AG08396 (cell line): Measurements from ENCODE around the gene LTB4R2.

Source experiments
- DNase-seq: peaks from one replicate; pipeline ENCODE4 v3.0.0; 2012; ENCODE audit warnings: low spot score, mixed read lengths

Gene LTB4R2

DNA sequence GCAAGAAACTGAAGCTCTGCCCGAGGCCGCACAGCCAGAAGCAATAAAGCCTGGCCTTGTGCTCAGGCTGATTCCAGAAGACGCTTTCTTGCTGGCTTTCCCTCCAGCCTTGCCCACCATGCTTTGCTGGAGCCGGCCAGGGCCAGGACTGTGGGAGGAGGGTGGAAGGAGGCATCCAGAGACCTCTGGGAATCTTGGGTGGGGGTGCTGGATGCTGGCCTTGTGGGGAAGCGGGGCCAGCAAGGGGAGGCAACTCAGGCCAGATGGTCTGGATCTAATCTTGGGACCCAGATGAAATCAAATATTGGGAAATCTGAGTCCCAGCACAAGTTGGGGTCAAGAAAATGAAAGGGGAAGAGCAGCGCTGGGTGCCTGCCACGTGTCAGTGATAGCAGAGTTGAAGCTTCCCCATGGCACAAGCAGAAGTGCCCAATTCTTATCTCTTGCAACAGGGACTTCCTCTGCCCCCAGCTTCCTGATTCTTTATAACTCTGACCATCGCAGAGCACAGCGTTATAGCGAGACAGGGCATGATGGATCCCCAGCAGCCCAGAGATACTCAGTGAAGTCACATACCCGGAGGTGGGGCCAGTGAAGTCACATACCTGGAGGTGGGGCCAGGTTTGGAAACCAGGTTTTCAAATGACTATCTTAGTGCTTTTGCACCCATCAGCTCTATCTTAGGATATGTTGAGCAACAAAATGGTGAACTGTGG, 32.2 kb upstream of the LTB4R2 start:
- no peak for DNase-seq

DNA sequence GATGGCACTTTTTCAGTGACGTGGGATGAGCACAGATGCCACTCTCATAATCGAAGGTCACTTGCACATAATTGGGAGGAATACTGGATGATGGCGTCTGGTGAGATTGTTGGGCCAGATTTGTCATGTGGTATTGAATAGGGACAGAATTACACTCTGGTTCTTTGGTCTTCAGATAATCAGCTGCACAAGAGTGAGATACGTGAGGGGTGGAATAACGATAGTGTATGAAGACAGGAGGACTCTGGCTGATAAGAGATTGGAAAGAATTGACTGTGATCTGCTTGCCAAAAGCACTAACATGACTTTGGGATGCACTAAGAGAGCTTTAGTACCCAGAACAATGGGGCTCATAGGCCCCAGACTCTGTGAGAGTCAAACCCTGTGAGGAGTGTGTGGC, 31.5 kb upstream of the LTB4R2 start:
- no peak for DNase-seq

GRCh38 chr14:24279301-24280186, 30.4 kb upstream of the LTB4R2 start:
- DNase-seq = no peak

DNA sequence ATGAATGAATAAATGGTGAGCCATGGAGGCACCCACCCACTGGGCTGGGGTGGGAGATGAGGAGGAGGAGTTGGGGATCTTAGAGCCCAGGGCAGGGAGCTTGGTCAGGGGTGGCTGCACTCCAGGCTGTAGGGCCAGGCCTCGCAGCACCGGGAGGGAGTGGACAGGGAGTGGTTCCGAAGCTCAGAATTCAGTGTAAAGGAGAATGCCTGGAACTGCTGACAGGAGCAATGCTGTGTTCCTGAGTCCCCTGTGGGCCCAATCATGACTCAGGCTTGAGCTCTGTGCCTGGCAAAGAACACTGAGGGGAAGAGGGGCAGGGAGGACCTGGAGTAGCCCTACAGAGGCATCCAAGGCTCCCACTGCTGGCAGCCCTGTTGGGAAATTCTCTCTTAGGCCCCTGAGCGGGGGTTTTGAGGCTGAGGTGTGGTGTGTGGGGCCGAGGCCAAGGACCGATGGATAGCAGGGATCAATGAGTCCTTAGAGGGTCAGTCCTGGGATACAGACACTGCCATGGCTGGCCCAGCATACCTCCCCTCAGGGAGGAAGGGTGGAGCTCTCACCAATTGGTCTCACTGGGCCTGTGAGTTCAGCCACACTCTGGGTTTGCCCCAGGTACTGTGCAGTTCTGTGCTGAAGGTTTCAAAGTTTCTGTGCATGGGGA, 29.0 kb upstream of the LTB4R2 start:
- DNase-seq = no peak

GRCh38 chr14:24281636-24282035, 28.3 kb upstream of the LTB4R2 start:
- no peak for DNase-seq

GRCh38 chr14:24282736-24283135, 27.2 kb upstream of the LTB4R2 start:
- DNase-seq = no peak

DNA sequence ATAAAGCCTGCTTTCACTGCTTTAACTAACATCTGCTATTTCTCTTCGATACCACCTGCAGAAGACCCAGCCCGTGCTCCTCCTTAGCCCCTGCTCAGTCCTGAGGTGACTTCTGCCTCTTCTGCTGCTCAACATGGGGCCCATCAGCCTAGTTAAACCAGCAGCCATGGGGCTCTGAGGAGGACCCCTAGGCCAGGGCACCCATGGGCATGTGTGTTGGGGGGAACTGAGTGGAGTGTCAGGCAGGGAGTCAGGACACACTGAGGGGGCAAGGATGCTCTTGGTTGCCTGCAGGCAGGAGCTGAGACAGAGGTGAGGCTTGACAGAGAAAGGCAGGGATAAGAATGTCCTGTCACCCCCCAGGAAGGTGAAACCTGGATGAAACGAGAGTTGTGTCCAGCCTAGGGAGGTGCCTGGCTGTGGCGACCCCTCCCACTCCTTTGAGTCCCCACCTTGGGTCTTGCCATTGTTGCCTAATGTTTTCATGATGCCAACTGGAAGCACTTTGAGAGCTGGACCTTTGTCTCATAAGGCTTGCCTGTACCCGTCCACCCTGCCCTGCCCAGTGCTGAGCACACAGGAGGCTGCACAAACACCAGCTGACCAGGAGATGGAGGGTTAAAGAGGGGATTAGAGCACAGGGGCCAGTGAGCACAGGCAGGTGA, 26.0 kb upstream of the LTB4R2 start:
- DNase-seq = no peak

DNA sequence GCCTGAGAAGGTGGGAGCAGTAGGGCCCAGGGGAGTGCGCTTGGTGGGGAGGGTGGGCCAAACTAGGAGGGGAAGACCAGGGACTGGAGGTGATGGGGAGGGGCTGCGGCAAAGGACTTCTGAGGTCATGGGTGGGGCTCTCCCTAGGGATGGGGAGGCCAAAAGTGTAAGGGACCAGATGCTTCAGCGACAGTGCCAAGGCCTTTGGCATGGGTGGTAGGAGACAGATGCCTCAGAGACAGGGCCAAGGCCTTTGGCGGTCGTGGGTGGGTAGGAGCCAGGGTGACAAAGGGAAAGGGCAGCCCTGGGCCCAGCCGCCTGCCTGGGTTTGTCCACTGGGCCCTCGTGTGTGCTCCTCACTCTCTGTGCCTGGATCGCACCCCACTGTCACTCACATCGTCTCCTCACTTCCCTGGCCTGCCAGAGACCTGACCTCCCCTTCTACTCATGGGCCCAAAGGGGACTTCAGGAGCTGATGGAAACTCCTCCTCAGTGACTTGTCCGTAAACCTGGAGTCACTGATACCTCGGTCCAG, 25.4 kb upstream of the LTB4R2 start:
- DNase-seq = no peak

- no peak for DNase-seq
These were observed 24.6 kb upstream of the LTB4R2 start for GRCh38 chr14:24285351-24285750.

- DNase-seq = no peak
These were observed 22.9 kb upstream of the LTB4R2 start for GRCh38 chr14:24286996-24287395.

- DNase-seq = no peak
These were observed 20.2 kb upstream of the LTB4R2 start for GRCh38 chr14:24289649-24290280.

DNA sequence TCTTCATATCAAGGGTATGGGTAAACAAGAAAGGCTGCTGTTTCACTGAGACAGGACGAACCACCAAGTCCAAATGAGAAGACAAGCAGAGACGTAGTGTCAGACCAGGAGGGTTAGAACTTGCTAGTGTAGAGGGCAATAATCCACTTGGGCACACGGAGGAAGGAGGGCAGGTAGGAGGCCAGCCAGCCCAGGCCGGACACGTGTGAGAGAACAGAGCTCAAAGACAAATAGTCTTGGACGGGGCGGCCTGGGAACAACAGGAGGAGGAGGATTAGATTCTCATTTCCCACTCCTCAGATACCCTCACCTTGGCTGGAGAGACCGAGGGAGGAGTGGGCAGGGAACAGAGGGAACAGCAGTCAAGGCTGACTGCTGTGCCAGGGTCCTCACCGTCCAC, 19.2 kb upstream of the LTB4R2 start:
- no peak for DNase-seq

- no peak for DNase-seq
These were observed 18.4 kb upstream of the LTB4R2 start for GRCh38 chr14:24291446-24292117.

DNA sequence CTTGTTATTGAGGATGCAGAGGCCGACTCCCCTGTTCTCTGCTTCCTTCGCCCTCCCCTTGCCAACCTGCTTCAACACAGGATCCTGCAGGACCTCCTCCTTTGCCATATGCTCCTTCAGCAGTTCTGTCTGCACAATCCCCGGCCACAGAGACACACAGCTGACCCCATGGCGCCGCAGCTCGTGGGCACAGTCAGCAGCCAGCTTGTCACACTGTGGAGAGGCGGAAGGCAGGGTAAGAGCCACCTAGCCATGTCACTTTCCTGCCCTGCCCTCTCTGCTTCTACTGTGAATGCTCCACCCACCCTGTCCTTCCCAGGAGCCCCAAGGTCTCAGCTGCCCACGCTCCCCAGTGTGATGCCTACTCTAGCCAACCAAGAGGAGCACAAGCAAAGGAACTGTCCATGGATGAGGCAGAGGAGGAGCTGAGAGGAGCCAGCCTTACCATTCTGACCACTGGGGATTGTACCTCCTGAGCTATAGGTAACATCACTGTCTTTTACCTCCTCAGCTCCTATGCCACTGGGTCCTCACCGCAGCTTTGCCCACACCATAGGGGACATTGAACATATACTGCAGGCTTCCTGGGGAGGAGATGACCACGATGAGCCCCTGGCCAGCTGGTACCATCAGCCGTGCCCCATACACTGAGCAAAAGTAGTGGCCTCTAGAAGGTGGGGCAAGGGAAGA, 17.7 kb upstream of the LTB4R2 start:
- DNase-seq = no peak

DNA sequence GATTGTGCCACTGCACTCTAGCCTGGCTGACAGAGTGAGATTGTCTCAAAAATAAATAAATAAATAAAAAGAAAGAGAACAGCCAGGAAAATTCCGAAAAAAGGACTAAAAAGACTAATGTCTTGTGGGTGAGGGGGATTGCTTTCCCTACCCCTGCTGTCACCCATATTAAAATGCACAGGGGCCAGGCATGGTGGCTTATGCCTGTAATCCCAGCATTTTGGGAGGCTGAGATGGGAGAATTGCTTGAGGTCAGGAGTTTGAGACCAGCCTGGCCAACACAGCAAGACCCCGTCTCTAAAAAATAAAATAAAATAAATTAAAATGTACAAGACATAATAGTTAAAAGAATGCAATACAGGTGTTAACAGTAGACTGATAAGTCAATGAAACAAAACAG, 16.4 kb upstream of the LTB4R2 start:
- no peak for DNase-seq

- DNase-seq = peak; percentile 89
These were observed 13.4 kb upstream of the LTB4R2 start for GRCh38 chr14:24296341-24297157.

DNA sequence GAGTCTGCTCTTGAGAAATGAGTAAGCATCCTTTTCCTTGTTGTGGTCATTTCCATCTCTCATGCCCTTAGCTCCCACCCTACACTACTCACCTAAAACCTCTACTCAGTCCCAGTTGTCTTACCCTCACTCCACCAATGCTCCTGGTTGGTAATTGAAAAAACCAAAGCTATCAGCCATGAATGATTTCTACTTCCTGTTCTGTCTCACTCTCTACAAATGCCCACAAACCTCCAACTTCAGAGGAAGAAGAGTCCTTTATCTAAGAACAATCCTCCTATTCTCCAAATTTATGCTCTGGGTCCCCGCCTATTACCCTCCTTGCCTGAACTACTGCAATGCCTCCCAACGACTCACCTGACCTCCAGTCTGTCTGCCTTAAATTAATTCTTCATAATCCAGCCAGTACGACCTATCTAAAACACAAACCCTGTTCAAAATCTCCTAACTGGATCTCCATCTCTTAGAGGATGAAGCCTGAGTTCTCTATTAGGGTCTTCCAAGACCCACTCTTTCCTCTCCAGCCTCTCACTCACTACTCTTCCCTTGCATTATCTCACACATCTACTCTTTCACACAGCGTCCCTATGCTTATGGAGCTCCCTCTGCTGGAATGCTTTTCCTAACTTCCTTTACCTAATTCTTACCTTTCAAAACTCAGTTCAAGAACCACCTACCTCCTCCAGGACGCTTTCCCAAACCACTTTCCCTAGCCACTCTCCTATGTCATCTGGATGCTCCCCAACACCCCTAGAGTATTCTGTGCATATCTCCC, 12.6 kb upstream of the LTB4R2 start:
- DNase-seq = no peak

DNA sequence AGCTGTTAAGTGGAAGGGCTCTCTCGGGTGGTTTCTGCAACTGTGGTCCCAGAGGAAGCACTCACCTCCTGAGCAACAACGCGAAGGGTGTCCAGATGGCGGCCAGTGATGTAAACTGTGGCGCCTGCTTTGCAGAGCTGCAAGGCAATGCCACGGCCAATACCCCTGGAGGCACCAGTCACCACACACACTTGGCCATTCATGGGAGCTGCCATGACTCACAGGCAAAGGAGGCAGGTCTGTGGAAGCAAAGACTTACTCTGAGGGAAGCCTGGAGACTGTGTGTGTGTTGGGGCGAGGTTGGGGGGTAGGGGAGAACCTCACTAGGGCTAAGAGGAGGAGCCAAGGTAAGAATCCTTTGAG, 11.1 kb upstream of the LTB4R2 start:
- peak; percentile 87 for DNase-seq
